SK-N-SH treated with all-trans-retinoic acid at 6 μM for 48 hours (cell line): ENCODE measurements around the gene RHOJ.

Experiments used
- BACH2 ChIP-seq: fragments of 250-450 bp; sonication (Bioruptor Pico); IDR thresholded peaks from 2 replicates; pipeline ENCODE4 v1.9.0; 2021; ENCODE audit warnings: mild to moderate bottlenecking, borderline replicate concordance
- ESRRG ChIP-seq: fragments of 250-450 bp; sonication (Bioruptor Pico); IDR thresholded peaks from 2 replicates; pipeline ENCODE4 v1.6.1; 2021; ENCODE audit warnings: mild to moderate bottlenecking
- GLIS3 ChIP-seq: fragments of 250-450 bp; sonication (Bioruptor Pico); IDR thresholded peaks from 2 replicates; pipeline ENCODE4 v1.5.0; 2020; ENCODE audit warnings: mild to moderate bottlenecking, moderate library complexity
- ISL1 ChIP-seq: fragments of 250-450 bp; sonication (Bioruptor Pico); IDR thresholded peaks from 2 replicates; pipeline ENCODE4 v2.1.2; 2022; ENCODE audit warnings: mild to moderate bottlenecking, moderate library complexity
- OSR1 ChIP-seq: fragments of 250-450 bp; sonication (Bioruptor Pico); IDR thresholded peaks from 2 replicates; pipeline ENCODE4 v1.8.0; 2022; ENCODE audit warnings: moderate library complexity, mild to moderate bottlenecking, inconsistent platforms
- PPARA ChIP-seq: fragments of 250-450 bp; sonication (Bioruptor Pico); IDR thresholded peaks from 2 replicates; pipeline ENCODE4 v1.5.0; 2020; ENCODE audit warnings: mild to moderate bottlenecking, borderline replicate concordance
- TCF4 ChIP-seq: fragments of 250-450 bp; sonication (Bioruptor Pico); IDR thresholded peaks from 2 replicates; pipeline ENCODE4 v1.8.0; 2021; ENCODE audit warnings: mild to moderate bottlenecking, moderate library complexity, borderline replicate concordance
- ZC3H10 ChIP-seq: fragments of 250-450 bp; sonication (Bioruptor Pico); IDR thresholded peaks from 2 replicates; pipeline ENCODE4 v1.5.1; 2021; ENCODE audit warnings: mild to moderate bottlenecking, moderate library complexity
- ZFP3 ChIP-seq: fragments of 250-450 bp; sonication (Bioruptor Pico); IDR thresholded peaks from 2 replicates; pipeline ENCODE4 v1.5.0; 2020; ENCODE audit warnings: mild to moderate bottlenecking, moderate library complexity
- ZFP30 ChIP-seq: fragments of 450-650 bp; formaldehyde crosslinking; IDR thresholded peaks from 2 replicates; pipeline ENCODE4 v1.5.0; 2022; ENCODE audit warnings: mild to moderate bottlenecking, moderate library complexity
- ZNF565 ChIP-seq: fragments of 450-650 bp; formaldehyde crosslinking; conservative IDR thresholded peaks from 2 replicates; pipeline ENCODE4 v1.5.0; 2020; ENCODE audit warnings: low read depth, mild to moderate bottlenecking, moderate library complexity
- TF ChIP-seq, protein P1 (sequence below): fragments of 250-450 bp; sonication (Bioruptor Pico); IDR thresholded peaks from 2 replicates; pipeline ENCODE4 v1.5.1; 2020; ENCODE audit warnings: low read depth, mild to moderate bottlenecking, moderate library complexity
- TF ChIP-seq, protein P2 (sequence below): fragments of 250-450 bp; sonication (Bioruptor Pico); IDR thresholded peaks from 2 replicates; pipeline ENCODE4 v1.5.1; 2021; ENCODE audit warnings: mild to moderate bottlenecking, moderate library complexity
- TF ChIP-seq, protein P3 (sequence below): fragments of 250-450 bp; sonication (Bioruptor Pico); IDR thresholded peaks from 2 replicates; pipeline ENCODE4 v1.8.0; 2020; ENCODE audit warnings: mild to moderate bottlenecking, moderate library complexity, borderline replicate concordance

DNA sequence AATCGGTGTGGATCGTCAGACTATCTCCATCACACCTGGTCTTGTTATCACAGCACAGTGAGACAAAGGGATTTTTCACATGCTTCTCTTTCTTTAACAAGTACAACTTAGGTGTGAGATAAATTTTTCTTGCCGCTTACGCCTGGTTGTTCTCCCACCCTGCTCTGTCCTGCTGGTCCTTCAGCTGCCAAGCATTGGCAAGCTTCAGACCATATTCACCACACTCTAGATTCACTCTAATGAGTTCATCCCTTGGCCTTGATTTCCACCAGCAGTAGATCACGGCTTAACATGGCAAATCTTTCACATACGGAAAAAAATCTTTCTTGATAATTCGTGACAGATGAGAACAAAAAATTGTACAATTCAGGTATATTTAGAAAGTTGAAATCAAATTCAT, 33.5 kb downstream of the RHOJ start:
- TF ChIP-seq, protein P1, sequence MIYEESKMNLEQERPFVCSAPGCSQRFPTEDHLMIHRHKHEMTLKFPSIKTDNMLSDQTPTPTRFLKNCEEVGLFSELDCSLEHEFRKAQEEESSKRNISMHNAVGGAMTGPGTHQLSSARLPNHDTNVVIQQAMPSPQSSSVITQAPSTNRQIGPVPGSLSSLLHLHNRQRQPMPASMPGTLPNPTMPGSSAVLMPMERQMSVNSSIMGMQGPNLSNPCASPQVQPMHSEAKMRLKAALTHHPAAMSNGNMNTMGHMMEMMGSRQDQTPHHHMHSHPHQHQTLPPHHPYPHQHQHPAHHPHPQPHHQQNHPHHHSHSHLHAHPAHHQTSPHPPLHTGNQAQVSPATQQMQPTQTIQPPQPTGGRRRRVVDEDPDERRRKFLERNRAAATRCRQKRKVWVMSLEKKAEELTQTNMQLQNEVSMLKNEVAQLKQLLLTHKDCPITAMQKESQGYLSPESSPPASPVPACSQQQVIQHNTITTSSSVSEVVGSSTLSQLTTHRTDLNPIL (CRISPR knock-in tag): no peak
- TF ChIP-seq ZFP30 (no peak), ZNF565 (CRISPR knock-in tag) (no peak), PPARA (no peak), GLIS3 (CRISPR knock-in tag) (no peak), BACH2 (CRISPR knock-in tag) (no peak), ISL1 (no peak), ZFP3 (CRISPR knock-in tag) (no peak), ESRRG (CRISPR knock-in tag) (no peak), OSR1 (CRISPR knock-in tag) (no peak), TCF4 (CRISPR knock-in tag) (no peak), ZC3H10 (CRISPR knock-in tag) (no peak)
- TF ChIP-seq, protein P2, sequence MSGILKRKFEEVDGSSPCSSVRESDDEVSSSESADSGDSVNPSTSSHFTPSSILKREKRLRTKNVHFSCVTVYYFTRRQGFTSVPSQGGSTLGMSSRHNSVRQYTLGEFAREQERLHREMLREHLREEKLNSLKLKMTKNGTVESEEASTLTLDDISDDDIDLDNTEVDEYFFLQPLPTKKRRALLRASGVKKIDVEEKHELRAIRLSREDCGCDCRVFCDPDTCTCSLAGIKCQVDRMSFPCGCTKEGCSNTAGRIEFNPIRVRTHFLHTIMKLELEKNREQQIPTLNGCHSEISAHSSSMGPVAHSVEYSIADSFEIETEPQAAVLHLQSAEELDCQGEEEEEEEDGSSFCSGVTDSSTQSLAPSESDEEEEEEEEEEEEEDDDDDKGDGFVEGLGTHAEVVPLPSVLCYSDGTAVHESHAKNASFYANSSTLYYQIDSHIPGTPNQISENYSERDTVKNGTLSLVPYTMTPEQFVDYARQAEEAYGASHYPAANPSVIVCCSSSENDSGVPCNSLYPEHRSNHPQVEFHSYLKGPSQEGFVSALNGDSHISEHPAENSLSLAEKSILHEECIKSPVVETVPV (CRISPR knock-in tag): no peak
- TF ChIP-seq, protein P3, sequence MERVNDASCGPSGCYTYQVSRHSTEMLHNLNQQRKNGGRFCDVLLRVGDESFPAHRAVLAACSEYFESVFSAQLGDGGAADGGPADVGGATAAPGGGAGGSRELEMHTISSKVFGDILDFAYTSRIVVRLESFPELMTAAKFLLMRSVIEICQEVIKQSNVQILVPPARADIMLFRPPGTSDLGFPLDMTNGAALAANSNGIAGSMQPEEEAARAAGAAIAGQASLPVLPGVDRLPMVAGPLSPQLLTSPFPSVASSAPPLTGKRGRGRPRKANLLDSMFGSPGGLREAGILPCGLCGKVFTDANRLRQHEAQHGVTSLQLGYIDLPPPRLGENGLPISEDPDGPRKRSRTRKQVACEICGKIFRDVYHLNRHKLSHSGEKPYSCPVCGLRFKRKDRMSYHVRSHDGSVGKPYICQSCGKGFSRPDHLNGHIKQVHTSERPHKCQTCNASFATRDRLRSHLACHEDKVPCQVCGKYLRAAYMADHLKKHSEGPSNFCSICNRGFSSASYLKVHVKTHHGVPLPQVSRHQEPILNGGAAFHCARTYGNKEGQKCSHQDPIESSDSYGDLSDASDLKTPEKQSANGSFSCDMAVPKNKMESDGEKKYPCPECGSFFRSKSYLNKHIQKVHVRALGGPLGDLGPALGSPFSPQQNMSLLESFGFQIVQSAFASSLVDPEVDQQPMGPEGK: no peak
